GM18867 (cell line): Measurements from ENCODE around the gene TRIP13.

ENCODE experiments used
- ATAC-seq: cut with Tn5 transposase; IDR thresholded peaks from one replicate; pipeline ENCODE4 v1.9.1; 2021; ENCODE audit warnings: mild to moderate bottlenecking, moderate library complexity; ENCODE audit not compliant: unreplicated experiment

TRIP13 gene

GRCh38 chr5:854966-855743, 37.5 kb upstream of the TRIP13 start:
- ATAC-seq, result no peak

DNA sequence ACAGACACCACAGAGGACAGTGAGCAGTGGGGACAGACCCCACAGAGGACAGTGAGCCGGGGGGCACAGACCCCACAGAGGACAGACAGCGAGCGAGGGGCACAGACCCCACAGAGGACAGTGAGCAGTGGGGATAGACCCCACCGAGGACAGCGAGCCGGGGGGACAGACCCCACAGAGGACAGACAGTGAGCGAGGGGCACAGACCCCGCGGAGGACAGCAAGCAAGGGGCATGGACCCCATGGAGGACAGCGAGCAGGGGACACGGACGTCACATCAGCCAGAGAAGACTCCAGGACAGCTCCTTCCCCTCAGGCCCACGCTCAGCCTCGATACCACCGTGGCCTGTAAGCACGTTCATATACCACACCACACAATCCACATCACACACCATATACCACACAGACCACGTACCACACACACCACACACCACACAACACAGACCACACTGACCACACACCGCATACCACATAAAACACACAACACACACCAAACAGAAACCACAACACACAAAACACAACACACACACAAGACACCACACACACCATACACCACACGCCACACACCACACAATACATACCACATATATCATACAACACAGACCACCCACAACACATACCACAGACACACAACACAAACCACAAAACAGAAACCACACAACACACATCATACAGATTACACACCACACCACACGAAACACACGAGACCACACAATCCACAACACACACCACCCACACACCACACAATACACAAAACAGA, 36.7 kb upstream of the TRIP13 start:
- ATAC-seq, result no peak

DNA sequence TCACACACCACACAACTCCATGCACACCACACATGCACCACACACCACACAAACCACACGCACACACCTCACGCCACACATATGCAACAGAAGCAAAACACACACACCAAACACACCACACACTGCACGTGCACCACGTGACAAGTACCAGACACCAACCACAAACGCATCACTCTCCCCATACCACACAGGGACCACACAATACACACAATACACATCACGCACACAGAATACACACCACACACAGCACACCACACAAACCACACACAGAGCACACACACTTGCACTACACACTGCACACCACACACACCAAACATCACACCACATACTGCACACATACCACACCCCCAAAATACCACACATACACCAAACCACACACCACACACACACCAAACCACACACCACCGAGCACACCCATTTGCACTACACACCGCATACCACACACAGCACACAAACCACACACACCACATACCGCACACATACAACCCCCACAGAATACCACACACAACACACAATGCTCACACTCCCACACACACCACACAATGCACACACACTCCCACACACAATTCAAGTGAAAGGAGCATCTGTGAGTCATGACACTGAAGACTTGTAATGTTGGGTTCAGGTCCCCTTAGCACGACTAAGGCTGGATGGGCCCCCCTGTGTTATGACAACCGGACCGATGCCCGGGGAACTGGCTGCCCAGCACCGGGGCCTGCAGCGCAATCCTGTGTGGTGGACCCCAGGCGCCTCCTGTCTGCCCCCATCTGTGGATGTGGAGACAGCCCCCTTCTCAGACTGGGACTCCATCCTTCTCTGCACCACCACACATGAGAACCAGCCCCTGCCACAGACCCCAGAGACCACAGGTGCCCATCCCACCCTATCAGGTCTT, 35.9 kb upstream of the TRIP13 start:
- no peak for ATAC-seq

- no peak for ATAC-seq
Observed at GRCh38 chr5:858726-859125, 34.0 kb upstream of the TRIP13 start.

DNA sequence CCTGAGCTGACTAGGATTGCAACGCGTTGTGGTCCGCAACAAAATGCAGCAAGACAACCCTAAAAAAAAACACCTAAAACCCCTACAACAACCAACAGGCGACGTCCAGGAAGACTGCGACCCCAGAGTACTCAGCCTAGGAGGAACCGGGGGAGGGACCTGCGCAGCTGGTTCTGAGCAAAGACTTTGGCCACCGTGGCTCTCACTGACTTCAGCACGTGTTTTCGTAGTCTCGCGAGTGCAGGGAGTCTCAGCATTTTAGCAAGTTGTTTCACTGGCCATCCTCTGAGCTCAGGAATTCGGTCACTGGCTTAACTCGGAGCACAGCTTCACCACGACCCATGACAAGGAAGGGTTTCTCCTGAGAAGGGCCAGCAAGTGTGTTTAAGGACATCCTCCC, 33.3 kb upstream of the TRIP13 start:
- ATAC-seq, result no peak

DNA sequence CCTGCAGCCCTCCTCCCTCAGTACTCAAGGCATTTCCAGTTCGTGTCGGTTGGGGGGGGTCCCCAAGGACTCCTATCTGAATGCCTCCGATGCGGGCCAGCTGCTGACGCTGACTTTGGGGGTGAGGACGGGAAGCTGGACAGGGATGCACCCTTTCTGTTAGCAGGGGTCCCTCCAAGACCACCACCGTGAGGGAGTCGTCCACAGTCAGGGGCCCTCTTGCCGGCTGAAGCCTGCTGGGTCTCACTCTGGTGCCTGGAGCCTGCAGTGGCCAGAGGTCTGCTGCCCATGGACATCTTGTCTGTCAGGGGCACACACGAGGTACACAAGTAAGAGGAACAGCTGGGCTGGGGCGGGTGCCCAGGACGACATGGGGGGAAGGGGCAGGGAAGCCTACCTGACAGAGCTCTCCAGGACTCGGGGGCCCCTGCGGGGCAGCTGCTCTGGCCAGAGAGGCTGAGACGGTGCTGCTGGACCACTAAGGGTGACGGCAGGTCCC, 32.8 kb upstream of the TRIP13 start:
- ATAC-seq, result no peak

DNA sequence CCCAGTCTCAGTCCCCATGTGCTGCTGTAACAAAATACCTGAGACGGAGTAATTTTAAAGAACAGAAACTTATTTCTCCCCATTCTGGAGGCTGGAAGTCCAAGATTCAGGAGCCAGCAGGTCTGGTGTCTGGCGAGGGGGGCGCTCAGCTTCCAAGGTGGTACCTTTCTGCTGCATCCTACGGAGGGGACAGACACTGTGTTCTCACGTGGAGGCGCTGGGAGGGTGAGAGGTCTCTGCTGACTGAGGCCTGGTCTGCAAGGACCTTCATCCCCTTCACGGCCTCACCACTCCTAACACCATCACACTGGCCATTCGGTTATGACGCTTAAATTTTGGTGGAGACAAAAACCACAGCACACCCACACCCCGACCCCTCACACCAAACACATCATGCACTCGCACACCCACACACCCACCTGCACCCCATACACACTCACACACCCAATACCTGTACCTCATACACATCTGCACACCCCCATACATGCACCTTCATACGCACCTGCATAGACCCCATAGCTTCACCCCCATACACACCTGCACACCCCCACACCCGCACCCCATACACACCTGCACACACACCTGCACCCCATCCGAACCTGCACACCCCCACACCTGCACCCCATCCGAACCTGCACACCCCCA, 32.1 kb upstream of the TRIP13 start:
- ATAC-seq, result no peak

GRCh38 chr5:861442-862366, 31.0 kb upstream of the TRIP13 start:
- ATAC-seq, result no peak

DNA sequence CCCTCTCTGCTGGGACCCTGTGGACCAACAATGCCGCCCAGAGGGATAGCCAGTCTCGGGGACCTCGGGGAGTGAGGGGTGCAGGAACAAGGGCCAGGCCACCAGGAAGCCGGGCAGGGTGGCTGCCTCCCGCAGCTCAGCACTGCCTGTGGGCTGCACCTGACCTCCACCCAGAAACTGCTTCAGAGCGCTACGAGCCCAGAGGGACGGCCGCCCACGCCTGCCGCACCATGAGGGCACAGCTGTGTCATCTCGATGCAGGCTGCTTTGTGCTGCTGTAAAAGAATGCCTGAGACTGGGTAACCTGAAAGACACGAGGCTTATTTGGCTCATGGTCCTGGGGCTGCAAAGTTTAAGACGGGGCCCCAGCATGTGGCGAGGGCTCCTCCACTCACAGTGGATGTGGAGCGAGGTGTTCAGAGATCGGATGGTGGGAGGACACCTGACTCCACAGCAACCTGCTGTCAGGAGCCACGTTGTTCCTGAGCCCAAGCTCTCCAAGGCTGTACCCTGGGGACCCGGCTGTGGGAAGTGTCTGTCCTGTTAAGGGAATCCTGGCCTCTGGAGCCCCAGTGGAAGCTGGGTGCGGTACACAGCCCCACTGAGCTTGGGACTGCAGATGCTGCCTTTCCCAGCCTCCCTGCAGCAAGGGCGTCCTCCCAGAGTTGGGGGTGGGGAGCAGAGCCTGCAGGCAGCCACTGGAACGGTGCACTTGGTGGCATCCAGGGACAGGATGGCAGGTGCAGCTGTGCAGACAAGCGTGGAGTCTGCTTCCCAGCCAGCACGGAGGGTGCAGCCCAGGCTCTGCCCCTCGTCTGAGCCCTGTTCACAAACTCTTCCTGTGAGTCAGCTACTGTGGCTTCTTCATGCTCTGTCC, 30.1 kb upstream of the TRIP13 start:
- no peak for ATAC-seq

GRCh38 chr5:863244-863805, 29.4 kb upstream of the TRIP13 start:
- no peak for ATAC-seq

DNA sequence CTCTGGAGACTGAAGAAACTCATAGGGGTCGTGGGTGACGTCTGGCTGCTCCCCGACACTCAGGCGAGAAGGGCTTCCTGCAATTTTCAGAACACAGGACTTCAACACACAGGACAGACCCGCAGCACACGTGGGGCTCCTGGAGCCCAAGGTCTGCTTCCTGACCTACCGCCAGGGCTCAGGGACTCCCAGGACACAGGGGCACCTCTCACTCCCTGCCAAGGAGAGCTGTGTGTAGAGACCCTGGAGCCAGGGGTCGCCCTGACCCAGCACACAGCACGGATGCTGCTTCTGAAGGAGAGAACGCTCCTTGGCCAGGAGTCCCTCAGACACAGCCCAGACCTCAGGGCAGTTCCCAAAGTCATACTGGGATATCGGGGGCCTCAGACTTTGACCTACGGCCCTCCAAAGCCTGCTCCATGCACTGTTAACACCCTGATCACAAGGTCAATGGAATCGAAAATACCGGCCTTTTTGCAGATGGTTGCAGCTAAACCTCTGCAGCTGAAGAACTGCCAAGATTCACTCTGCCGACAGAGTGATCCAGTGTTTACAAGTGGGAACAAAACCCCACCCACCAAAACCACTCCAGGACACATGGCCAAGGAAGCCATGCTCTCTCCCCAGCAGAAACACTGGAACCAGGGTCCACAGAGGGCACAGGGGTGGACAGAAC, 28.1 kb upstream of the TRIP13 start:
- ATAC-seq, result no peak

DNA sequence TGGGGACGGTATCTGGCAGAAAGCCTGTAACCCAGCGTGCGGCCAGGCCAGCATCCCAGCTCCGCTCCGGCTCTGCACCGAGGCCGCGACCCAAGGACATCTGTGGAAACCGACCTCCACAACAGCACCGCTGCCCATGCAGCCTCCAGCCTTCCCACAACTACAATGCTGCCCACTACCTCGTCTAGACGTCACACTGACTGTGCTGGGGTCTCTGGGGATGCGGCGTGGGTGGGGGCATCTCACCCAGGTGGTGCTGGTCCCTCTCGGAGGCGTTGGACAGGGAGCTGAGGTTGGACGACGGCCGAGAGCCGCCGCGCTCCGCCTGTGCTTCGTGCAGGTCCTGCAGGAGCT, 27.5 kb upstream of the TRIP13 start:
- no peak for ATAC-seq

GRCh38 chr5:865771-866170, 26.9 kb upstream of the TRIP13 start:
- ATAC-seq, result no peak

GRCh38 chr5:867300-867870, 25.3 kb upstream of the TRIP13 start:
- ATAC-seq, result no peak

GRCh38 chr5:868428-869135, 24.1 kb upstream of the TRIP13 start:
- ATAC-seq, result no peak

GRCh38 chr5:870956-871355, 21.7 kb upstream of the TRIP13 start:
- no peak for ATAC-seq
